A549 treated with GW870086 at 1 μM for 4 hours (cell line): ENCODE data around the gene KRT8. TPM values are rescaled to one million over a fixed set of nuclear protein-coding genes. Genes with fewer than 3 reads are reported as not detected.

Experiments
- total RNA-seq: library from RNA; stranded (reverse); fragments of 200-300 nt; extraction: Qiagen RNA extraction; gene quantifications from 5 replicates; pipeline ENCODE4 v1.2.3, GENCODE V29; 2022; ENCODE audit warnings: low read depth

The KRT8 gene
- 3,905 to 4,615 TPM (median 4,500 TPM) in 5 replicates for total RNA-seq

DNA sequence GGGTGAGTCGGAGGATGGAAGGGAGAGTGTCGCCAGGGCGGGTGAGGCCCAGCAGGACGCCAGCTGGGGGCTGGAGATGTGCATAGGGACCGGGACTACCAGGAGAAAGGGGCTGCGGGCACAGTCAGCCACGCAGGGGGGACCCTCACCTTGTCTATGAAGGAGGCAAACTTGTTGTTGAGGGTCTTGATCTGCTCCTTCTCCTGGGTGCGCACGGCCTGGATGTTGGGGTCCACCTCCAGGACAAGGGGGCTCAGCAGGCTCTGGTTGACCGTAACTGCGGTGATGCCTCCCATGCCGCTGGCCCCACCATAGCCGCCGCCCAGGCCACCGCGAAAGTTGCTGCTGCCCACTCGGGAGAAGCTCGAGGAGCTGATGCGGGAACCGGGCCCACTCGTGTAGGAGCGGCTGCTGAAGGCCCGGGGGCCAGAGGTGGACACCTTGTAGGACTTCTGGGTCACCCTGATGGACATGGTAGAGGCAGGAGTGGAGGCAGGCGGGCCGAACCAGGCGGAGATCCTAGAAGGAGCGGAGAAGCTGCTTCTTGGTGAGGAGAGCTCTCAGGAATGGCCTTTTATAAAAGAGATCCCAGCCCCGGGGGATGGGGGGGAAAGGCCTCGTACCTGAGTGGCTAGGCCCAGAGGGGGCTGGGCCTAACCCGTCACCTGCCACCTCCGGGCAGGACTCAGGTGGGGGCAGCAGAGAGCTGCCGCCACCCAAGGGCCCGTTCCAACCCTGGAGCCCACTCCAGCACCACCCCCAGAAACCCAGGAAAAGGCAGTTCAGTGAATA, at the start of gene KRT8:
Gene KRT8, minus strand, starts transcription at position 568 of the 792 bp plus-strand sequence. Its CDS starts 95 bp downstream, at position 473.

DNA sequence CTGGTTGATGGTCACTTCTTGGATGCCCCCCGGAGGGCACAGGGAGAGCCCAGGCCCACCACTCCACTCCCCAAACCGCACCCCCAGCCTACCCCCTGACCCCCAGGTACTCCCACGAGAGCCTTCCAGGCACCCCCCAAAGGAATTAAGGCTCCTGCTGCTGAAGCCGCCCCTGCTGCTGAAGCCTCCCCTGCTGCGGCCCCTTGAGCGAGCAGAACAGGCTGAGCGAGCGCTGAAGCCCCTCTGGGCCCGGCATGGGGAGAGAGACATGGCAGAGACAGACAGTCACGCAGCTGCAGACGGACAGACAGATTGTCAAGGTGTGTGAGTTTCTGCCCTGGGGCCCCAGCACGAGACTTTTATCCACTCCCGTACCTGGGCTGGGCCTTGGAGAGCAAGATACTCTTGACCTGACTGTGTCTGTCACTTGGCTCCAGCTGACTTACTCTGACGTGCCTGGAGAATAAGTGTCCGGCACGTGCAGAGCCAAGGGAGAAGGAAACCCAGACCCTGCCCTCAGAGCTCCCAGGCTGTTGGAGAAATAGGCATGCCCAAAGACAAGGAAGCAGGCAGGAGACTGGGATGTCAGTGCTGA, 56.1 kb downstream of the KRT8 start, which contains the start of gene KRT78:
Gene KRT78, minus strand, starts transcription at position 334 of the 595 bp plus-strand sequence. Its CDS starts 64 bp downstream, at position 270.

Other genes starting within 250 kb of the KRT8 start
- not detected in 5 replicates for gene KRT1, start 224.7 kb downstream of the KRT8 start, total RNA-seq
- gene KRT77, start 201.6 kb downstream of the KRT8 start, total RNA-seq, result not detected in 5 replicates
- not detected in 5 replicates for gene KRT76, start 127.7 kb downstream of the KRT8 start, total RNA-seq
- 0.05 to 0.11 TPM (median 0.07 TPM) in 5 replicates for gene KRT3, start 109.0 kb downstream of the KRT8 start, total RNA-seq
- 1.9 to 3.9 TPM (median 2.7 TPM) in 5 replicates for gene KRT4, start 91.0 kb downstream of the KRT8 start, total RNA-seq
- 0.09 to 0.20 TPM in 2 of 5 replicates, not detected in the others for gene KRT79, start 70.8 kb downstream of the KRT8 start, total RNA-seq
- 0.06 to 0.25 TPM in 2 of 5 replicates, not detected in the others for gene KRT78, start 56.1 kb downstream of the KRT8 start, total RNA-seq
- 2,631 to 3,100 TPM (median 2,917 TPM) in 5 replicates for gene KRT18, start 44.0 kb upstream of the KRT8 start, total RNA-seq
- gene EIF4B, start 101.4 kb upstream of the KRT8 start, total RNA-seq, result 216 to 371 TPM (median 266 TPM) in 5 replicates
- 31.3 to 48.7 TPM (median 41.7 TPM) in 5 replicates for gene TNS2, start 145.0 kb upstream of the KRT8 start, total RNA-seq
- 33.3 to 38.4 TPM (median 35.7 TPM) in 5 replicates for gene SPRYD3, start 174.3 kb upstream of the KRT8 start, total RNA-seq
- gene IGFBP6, start 192.6 kb upstream of the KRT8 start, total RNA-seq, result 155 to 267 TPM (median 231 TPM) in 5 replicates
- 0.06 to 0.44 TPM (median 0.40 TPM) in 5 replicates for gene SOAT2, start 198.4 kb upstream of the KRT8 start, total RNA-seq